Activated CD4-positive, CD25-positive, alpha-beta regulatory T cell treated with anti-CD3 and anti-CD28 coated beads, Interleukin-2, amount 50 U/mL, for 16 hours (primary cell): ENCODE results near the gene ZNF358.
"Not testable (repeated sequence)": the region's sequence is repeated elsewhere in the genome, so short reads cannot be mapped to it uniquely, and the experiment has no call there.

Experiments used
- DNase-seq: peaks from one replicate; pipeline ENCODE4 v3.0.0-alpha.2; 2020; ENCODE audit warnings: low read depth, low spot score

Gene ZNF358

DNA sequence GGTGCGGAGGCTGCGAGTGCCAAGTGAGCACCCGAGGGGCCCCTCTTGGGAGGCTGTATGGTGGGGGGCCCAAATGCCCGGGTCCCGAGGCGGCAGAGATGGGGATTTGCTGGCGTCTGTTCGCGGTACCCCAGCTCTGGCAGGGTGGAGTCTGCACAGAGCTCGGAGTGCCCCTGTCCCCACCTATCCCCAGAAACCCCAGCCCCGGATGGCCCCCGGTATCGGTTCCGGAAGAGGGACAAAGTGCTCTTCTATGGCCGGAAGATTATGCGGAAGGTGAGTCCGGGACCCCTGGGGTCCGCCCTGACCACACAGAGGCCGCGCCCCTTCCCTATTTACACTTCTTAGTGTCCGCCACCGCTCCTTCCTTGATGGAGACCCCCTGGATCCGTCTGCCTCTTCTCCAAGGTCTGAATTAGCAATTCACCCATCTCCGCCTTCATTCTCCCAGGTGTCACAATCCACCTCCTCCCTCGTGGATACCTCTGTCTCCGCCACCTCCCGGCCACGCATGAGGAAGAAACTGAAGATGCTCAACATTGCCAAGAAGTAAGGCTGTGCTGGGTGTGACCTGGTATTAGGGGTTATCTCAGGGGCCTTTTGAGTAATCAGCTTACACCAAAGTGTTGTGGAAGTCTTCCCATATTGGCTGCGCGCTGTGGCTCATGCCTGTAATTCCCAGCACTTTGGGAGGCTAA is 20.2 kb downstream of the ZNF358 start:
- DNase-seq = no peak

DNA sequence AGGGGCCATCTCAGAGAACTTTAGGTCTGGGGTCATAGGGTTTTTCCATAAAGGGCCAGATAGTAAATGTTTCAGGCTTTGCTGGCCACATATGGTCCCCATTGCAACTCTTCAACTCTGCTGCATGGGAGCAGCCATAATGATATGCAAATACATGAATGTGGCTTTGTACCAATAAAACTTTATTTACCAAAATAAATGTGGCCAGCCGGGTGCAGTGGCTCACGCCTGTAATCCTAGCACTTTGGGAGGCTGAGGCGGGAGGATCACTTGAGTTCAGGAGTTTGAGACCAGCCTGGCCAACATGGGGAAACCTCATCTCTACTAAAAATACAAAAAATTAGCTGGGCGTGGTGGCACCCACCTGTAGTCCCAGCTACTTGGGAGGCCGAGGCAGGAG is 23.1 kb downstream of the ZNF358 start:
- DNase-seq = not testable (repeated sequence)

DNA sequence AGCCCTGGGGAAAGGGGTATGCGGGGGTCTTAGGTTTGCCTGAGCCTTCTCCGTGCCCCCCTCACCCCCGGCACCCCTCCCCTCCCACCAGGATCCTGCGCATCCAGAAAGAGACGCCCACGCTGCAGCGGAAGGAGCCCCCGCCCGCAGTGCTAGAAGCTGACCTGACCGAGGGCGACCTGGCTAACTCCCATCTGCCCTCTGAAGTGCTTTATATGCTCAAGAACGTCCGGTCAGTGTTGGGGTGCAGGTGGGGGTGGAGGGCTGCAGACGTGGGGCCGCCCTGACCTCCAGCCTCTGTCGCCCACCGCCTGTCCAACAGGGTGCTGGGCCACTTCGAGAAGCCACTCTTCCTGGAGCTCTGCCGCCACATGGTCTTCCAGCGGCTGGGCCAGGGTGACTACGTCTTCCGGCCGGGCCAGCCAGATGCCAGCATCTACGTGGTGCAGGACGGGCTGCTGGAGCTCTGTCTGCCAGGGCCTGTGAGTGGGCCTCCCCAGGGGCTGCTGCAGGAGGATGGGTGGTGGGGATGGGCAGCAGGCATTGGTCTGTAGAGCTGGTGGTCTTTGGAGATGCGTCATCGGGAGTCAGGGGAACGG is 24.0 kb downstream of the ZNF358 start:
- DNase-seq = no peak

DNA sequence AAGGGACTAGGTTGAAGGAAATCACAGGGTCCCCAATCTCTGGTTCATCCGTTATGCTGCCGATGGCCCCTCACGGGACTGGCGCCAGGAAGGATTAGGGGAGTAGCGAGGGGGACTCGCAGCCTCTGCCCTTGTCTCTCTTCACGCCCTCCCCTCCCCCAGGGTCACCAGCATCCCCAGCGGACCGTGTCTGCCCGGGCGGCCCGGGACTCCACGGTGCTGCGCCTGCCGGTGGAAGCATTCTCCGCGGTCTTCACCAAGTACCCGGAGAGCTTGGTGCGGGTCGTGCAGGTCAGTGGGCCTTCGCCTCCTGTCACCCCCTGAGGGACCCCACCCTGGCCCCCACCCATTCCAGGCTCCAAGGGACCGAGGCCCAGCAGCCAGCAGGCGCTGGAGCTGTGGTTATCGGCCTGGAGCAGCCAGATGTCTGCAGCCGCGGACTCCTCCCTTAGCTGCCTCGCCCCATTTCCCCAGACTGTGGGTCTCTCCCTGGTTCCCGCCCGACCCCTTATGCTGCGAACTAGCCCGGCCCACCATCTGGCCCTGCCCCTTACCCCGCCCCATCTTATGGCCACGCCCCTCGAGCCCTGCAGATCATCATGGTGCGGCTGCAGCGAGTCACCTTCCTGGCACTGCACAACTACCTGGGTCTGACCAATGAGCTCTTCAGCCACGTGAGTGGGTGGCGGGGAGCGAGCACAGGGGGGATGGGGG is 25.0 kb downstream of the ZNF358 start:
- no peak for DNase-seq

DNA sequence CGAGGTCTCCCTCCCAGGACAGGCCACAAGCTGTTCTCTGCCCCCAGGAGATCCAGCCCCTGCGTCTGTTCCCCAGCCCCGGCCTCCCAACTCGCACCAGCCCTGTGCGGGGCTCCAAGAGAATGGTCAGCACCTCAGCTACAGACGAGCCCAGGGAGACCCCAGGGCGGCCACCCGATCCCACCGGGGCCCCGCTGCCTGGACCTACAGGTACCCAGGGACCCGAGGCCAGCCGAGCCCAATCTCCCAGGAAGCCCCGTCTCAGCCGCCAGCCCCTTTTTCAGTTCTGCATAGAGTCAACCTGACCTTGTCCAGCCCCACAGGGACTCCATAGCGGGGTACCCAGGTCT is 25.5 kb downstream of the ZNF358 start:
- DNase-seq = no peak

DNA sequence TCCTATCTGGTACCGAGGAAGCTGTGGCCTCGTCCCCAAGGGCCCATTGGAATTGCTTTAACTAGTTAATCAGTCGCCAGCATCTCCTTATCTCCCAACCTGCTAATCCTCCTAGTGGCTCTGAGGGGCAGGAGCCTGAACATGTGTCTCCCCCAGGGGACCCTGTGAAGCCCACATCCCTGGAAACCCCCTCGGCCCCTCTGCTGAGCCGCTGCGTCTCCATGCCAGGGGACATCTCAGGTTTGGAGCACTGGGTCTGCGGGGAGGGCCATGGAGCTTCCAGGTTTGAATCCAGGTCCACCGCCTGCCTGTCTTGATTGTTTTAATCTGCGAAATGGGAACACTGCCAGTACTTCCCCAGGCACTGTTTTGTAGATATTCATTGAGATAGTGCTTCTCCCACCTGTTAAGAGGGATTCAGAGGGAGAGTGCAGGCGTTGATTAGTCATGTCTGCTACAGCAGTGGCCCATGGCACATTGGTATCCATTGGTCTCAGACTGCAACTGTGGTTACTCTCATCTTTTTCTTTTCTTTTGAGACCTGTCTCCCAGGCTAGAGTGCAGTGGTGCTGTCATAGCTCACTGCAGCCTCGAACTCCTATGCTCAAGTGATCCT is 26.0 kb downstream of the ZNF358 start:
- DNase-seq = no peak

DNA sequence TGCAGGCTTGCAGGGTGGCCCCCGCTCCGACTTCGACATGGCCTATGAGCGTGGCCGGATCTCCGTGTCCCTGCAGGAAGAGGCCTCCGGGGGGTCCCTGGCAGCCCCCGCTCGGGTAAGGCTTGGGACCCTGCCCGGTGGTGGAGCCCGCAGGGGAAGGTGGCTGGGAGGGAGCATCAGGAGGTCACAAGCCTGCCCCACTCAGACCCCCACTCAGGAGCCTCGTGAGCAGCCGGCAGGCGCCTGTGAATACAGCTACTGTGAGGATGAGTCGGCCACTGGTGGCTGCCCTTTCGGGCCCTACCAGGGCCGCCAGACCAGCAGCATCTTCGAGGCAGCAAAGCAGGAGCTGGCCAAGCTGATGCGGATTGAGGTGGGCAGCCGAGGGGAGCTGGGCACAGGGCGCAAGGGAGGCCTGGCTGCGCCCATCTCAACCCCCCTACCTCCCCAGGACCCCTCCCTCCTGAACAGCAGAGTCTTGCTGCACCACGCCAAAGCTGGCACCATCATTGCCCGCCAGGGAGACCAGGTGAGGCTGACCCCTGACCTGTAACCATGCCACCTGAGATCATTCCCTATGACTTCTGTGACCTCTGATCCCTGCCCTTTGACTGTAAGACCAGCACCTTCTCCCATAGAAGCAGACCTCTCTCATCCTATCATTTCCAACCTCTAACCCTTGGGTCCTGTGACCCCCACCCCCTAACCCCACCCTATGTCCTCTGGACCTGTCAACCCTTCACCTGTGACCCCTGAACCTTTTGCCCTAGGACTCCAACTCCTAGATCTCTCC is 26.8 kb downstream of the ZNF358 start:
- no peak for DNase-seq

DNA sequence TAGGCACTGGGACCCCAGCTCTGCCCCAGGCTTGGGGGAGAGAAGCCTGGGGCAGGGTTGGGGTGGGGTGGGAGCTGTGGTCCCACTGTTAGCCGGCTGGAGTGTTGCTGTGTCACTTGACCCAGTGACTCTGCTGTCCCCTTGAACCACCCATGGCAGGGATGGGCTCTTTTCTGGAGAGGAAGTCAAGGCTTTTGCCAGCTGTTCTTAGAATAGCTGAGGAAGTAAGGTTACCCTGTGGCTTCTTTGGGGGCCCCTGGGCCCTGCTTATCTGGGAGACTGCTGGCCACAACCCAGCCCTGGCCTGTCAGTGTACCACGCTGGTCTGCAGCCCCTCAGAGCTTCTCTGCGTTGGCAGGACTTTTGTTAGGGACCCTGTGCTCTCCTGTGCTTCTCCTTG is 28.7 kb downstream of the ZNF358 start:
- DNase-seq = no peak

DNA sequence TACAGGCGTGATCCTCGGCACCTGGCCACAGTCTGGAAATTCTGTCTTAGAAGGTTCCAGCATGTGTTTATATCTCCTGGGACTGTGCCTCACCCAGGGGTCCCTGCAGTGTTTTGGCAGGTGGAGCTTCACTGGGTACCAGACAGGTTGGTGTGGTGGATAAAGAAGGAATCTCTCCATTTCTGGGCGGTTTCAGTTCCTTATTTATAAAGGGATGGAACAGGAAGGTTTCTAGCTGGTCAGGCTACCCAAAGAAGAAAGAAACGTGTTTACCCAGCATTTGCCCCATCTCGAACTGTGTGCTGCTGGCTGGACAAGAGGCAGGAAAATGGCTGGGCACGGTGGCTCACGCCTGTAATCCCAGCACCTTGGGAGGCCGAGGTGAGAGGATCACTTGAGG is 29.4 kb downstream of the ZNF358 start:
- DNase-seq = no peak

DNA sequence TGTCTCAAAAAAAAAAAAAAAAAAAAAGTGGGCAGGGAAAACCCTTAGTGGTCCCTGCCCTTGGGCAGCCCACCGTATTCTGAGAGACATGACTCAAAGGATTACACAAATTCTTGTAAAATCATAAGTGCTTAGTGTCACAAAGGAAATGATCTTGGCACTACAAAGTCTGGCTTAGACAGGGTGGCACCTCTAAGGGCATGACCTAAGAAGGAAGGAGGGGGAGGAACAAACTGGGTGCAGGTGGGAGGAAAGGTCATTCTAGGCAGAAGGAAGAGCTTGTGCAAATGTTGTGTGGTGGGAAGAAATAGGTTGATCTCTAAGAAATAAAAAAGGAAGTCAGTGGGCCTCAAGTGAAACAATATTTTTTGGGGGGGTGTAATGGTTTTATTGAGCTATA is 30.0 kb downstream of the ZNF358 start:
- no peak for DNase-seq

DNA sequence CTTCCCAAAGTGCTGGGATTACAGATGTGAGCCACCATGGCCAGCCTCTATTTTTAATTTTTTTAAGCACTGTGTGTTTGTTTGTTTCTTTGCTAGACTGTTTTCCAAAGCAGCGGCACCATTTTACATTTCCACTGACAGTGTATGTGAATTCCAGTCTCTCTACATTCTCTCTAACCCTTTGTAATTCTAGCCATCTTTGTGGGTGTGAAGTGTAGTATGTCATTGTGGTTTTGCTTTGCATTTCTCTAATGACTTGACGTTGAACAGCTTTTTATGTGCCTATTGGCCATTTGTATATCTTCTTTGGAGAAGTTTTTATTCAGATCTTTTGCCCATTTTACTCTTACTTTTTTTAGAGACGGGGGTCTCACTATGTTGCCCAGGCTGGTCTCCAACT is 31.3 kb downstream of the ZNF358 start:
- DNase-seq = no peak

DNA sequence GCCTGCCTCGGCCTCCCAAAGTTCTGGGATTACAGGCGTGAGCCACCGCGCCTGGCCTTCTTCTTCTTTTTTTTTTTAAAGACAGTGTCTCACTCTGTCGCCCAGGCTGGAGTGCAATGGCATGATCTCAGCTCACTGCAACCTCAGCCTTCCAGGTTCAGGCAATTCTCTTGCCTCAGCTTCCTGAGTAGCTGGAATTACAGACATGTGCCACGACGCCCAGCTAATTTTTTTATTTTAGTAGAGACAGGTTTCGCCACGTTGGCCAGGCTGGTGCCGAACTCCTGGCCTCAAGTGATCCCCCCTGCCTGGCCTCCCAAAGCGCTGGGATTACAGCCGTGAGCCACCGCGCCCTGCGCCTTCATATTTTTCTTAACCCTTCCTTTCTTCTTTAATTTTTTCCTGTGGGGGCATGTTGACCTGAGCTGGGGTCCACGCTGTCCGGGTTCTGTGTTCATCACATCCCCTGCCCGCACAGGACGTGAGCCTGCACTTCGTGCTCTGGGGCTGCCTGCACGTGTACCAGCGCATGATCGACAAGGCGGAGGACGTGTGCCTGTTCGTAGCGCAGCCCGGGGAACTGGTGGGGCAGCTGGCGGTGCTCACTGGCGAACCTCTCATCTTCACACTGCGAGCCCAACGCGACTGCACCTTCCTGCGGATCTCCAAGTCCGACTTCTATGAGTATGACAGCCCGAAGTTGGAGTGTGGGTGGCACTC is 33.7 kb downstream of the ZNF358 start:
- no peak for DNase-seq

DNA sequence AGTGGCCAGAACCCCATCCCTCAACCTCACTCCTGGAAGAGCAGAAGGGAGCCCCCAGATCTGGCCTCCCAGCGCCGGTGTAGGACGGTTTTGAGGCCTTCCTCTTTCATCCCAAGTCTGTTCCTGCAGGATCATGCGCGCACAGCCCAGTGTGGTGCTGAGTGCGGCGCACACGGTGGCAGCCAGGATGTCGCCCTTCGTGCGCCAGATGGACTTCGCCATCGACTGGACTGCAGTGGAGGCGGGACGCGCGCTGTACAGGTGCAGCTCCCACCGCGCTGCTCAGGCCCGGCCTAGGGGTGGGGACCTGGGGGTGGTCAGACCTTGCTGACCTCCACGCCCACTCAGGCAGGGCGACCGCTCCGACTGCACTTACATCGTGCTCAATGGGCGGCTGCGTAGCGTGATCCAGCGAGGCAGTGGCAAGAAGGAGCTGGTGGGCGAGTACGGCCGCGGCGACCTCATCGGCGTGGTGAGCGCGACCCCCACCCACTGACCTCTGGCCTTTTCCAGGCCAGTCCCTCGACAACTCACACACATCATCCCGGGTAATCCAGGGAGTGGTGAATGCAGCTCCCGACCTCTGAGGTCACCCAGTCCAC is 34.4 kb downstream of the ZNF358 start:
- no peak for DNase-seq

DNA sequence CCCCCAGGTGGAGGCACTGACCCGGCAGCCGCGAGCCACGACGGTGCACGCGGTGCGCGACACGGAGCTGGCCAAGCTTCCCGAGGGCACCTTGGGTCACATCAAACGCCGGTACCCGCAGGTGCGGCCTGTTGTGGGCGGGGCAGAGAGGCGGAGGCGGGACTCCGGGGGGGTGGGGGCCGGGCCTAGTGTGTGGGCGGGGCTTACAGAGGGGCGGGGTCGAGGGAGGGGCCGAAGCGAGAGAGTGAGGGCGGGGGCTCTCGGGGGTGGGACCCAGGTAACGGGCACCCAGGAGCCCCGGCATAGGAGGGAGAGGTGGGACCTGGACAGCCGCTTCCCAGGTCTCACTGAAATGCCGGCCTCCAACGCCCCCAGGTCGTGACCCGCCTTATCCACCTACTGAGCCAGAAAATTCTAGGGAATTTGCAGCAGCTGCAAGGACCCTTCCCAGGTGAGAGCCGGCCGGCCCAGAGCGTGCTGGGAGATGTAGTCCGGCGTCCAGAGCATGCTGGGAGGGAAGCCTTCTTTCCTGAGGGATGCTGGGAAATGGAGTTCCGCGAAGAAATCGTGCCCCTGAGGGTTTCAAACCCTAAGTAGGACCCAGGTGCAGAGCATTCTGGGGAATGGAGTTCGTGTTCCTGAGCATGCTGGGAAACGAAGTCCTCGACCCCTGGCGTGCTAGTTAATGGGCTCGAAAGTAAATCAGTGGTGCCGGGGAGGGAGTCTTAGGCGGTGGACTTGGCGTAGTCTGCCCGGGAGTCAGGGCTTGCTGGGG is 35.3 kb downstream of the ZNF358 start:
- no peak for DNase-seq

DNA sequence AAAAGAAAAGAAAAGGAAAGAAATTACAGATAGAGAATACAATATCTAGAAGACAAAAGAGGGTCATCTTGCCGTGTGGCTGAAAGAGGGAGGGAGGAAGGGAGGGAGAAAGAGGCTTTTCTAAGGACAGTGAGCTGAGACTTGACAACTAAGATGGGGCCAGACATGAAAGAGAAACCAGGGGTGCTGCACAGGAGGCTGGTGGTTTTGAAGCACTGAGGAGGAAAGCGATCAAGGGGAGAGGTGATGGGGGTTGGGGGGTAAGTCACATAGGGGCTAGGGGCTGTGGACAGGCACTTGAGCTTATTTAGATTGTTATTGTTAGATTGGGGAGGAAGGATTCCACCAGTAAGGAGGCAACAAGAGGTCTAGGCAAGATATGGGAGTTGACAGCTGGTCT is 36.9 kb downstream of the ZNF358 start:
- DNase-seq = no peak

DNA sequence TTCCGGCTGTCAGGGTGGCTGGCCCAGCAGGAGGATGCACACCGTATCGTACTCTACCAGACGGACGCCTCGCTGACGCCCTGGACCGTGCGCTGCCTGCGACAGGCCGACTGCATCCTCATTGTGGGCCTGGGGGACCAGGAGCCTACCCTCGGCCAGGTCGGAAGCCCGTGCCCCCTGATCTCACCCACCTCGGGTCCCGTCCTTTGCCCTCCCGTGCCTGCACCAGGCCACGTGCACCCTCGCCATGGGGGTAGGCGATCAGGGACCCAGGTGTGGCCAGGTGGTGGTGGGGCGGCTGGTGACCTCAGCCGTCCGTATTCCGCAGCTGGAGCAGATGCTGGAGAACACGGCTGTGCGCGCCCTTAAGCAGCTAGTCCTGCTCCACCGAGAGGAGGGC is 38.7 kb downstream of the ZNF358 start:
- DNase-seq = no peak

DNA sequence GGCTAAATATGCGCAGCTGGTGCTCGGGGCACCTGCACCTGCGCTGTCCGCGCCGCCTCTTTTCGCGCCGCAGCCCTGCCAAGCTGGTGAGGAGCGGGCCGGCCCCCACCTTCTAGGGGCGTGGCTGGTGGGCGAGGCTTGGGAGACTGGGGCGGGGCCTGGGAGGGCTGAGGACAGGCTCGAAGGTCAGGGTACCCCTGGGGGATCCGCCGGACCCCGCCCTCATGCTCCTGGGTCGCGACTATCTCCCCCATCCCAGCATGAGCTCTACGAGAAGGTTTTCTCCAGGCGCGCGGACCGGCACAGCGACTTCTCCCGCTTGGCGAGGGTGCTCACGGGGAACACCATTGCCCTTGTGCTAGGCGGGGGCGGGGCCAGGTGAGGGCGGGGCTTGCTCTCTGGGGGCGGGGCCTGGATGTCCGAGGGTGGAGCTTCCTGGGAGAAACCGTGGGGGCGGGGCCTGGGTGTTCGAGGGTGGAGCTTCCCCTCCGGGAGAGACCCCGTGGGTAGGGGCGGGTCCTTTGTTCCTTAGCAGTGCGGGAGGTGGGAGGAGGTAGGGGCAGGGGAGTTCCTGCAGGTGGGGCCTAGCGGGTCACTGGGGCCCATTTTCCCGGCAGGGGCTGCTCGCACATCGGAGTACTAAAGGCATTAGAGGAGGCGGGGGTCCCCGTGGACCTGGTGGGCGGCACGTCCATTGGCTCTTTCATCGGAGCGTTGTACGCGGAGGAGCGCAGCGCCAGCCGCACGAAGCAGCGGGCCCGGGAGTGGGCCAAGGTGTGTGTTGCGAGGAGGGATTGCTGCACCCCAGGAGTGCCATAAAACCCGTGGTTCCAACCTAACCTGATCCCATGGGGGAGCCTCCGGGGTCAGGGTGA is 39.3 kb downstream of the ZNF358 start:
- no peak for DNase-seq

DNA sequence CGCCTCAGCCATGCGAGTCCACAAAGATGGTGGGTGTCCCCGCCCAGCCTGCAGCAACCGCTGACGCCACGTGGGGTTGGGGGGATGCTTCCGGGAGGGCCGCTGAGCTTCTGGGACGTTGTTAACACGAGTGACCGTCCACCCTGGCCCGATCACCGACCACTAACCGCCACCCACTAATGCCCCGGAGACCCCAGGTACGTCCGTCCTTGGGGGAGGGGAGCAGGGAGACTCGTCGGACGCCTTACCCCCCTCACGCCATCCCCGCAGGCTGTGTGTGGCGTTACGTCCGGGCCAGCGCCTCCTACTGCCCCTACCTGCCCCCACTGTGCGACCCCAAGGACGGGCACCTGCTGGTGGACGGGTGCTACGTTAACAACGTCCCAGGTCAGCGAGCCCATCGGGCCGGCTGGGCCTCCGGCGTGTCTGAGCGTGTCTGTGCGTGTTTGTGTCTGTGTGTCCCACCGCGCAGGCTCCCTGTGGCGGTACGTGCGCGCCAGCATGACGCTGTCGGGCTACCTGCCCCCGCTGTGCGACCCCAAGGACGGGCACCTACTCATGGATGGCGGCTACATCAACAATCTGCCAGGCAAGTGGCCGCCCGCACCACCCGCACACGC is 40.9 kb downstream of the ZNF358 start:
- no peak for DNase-seq

DNA sequence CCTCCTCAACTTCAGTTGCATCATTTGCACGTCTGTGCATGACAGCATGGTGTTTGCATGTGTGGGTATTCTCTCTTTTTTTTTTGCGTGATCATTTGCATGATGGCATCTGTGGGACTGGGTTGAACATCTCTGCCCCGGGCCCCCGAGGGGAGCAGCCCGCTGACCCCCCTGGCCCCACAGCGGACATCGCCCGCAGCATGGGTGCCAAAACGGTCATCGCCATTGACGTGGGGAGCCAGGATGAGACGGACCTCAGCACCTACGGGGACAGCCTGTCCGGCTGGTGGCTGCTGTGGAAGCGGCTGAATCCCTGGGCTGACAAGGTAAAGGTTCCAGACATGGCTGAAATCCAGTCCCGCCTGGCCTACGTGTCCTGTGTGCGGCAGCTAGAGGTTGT is 42.8 kb downstream of the ZNF358 start:
- no peak for DNase-seq
